Measurements from ENCODE around the gene CPNE7.
"Not testable (repeated sequence)": the region's sequence is repeated elsewhere in the genome, so short reads cannot be mapped to it uniquely, and the experiment has no call there.

CPNE7 gene

DNA sequence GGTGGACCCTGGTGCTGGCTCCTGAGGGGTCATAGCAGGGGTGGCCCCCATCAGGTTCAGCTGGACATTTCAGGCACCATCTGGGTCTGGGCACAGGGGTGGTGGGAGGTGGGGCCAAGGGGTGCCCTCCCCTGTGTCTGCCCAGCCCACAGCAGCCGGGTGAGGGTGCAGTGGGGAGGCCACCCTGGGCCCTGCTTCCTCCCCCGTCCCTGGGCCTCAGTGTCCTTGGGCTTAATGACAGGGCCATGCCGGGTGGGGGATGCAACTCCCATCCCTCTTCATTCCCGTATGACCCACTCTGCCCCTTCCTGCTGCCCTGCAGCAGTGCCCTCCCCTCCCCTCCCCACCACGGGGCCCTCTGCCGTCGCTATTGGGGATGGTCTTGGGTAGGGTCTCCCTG, 10.7 kb downstream of the CPNE7 start:
- H3K4me3 ChIP-seq (ENCODE audit: low read depth, low read length), result no peak overlapping the region
- DNase-seq (ENCODE audit: low read depth), result no peak
- TF ChIP-seq CTCF (IDR thresholded peaks at IDR 0.05; ENCODE audit: control insufficient read depth, extremely low read depth, insufficient read depth), result no peak

DNA sequence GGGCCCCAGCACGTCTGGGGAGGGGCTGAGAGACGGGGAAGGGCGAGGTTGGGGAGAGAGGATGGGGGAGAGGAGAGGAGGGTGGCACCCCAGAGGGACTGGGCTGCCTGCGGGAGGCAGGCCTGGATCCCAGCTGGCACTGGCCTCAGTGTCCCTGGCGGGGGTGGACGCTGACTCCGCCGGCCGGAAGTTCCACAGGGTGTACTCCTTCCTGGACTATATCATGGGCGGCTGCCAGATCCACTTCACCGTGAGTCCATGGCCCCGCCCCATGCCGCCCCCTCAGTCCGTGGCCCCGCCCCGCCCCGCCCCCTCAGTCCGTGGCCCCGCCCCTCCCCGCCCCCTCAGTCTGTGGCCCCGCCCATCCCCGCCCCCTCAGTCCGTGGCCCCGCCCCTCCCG, 11.3 kb downstream of the CPNE7 start:
- H3K4me3 ChIP-seq (ENCODE audit: low read depth, low read length), result no peak overlapping the region
- DNase-seq (ENCODE audit: low read depth), result no peak
- TF ChIP-seq CTCF (IDR thresholded peaks at IDR 0.05; ENCODE audit: control insufficient read depth, extremely low read depth, insufficient read depth), result no peak

GRCh38 chr16:89587676-89588075, 12.1 kb downstream of the CPNE7 start:
- not testable (repeated sequence) for DNase-seq (ENCODE audit: low read depth); H3K4me3 ChIP-seq (ENCODE audit: low read depth, low read length)

- DNase-seq (ENCODE audit: low read depth), result no peak
- no peak overlapping the region for H3K4me3 ChIP-seq (ENCODE audit: low read depth, low read length)
- TF ChIP-seq CTCF (IDR thresholded peaks at IDR 0.05; ENCODE audit: control insufficient read depth, extremely low read depth, insufficient read depth), result no peak
Observed at GRCh38 chr16:89588413-89589109, 13.0 kb downstream of the CPNE7 start.

DNA sequence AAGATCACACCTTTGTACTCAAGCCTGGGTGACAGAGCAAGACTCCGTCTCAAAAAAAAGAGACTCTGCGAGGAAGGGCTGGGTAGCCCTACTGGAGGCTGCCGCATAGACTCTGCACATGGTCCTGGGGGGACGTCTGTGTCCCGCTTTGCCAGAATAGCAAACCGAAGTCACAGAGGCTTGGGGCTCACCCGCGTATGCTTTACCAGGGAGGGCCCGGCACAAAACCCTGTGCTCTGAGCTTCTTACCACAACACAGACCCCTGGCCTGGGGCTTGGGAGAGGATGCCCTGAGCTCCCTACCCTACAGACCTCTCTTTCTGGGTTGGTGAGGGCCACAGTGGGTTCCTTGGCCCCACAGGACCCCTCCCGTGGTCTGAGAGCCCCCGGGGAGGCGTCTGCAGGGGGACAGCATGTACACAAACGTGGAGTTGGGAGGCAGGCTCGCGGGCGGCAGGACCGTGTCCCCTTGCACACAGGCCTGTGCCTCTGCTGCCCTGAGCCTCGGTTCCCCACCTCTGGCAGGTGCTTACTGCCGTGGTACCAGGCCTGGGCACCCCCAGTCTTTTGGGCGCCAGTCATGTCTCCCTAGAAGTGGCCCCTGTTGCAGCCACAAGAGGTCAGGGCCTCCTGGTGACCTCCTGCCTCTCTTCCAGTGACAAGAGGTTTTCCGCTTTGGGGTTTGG, 13.8 kb downstream of the CPNE7 start:
- H3K4me3 ChIP-seq (ENCODE audit: low read depth, low read length), result no peak overlapping the region
- no peak for DNase-seq (ENCODE audit: low read depth)
- TF ChIP-seq CTCF (IDR thresholded peaks at IDR 0.05; ENCODE audit: control insufficient read depth, extremely low read depth, insufficient read depth), result no peak

DNA sequence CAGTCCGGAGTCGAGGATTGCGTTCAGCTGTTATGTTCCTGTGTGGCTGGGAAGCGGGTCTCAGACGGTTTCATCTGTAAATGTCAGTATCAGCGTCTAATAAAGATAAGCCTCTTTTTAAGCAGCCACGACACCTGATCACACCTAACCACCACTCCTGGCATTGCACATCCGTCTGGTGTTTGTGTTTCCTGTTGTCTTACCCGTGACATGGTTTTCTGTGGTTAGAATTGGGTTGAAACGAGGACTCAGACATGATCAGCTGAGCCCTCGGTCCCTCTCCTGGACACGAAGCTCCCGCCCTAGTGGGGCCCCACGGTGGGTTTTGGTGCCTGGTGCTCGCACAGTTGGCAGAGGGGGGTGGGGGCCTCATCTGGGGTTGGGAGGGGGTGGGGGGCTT, 18.3 kb downstream of the CPNE7 start:
- H3K4me3 ChIP-seq (ENCODE audit: low read depth, low read length), result no peak overlapping the region
- no peak for TF ChIP-seq CTCF (IDR thresholded peaks at IDR 0.05; ENCODE audit: control insufficient read depth, extremely low read depth, insufficient read depth)
- DNase-seq (ENCODE audit: low read depth), result no peak

DNA sequence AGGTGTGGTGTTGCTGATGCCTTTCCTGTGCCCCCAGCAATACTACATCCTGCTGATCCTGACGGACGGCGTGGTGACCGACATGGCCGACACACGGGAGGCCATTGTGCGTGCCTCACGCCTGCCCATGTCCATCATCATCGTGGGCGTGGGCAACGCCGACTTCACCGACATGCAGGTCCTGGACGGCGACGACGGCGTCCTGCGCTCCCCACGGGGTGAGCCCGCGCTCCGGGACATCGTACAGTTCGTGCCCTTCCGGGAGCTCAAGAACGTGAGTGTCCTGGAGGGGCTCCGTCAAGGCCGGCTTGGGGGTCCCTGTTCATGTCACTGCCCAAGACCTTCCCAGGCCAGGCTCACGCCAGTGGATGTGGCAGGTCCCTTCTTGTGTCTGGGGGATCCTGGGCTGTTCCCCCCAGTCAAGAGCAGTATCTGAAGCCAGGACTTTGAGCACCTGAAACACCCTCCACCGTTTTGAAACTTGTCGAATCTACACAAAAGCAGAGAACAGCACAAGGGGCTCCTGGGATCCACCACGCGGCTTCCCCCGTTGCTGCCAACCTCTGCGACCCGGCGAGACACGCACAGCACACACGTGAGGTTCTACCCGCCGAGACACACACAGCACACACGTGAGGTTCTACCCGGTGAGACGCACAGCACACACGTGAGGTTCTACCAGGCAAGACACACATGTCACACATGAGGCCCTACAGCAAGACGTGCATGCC, 19.9 kb downstream of the CPNE7 start:
- DNase-seq (ENCODE audit: low read depth), result no peak
- no peak for TF ChIP-seq CTCF (IDR thresholded peaks at IDR 0.05; ENCODE audit: control insufficient read depth, extremely low read depth, insufficient read depth)
- H3K4me3 ChIP-seq (ENCODE audit: low read depth, low read length), result no peak overlapping the region

Data from LNCaP clone FGC (cell line).